T-helper 1 cell treated with Interleukin-12 subunit alpha and Interleukin-12 subunit beta and Interleukin-4 antibody, amounts not matched to agents 30 μg/mL and 1 μg/mL, for 36 hours (primary cell): ENCODE results near the gene STAG2.
"Not testable (repeated sequence)": the region's sequence is repeated elsewhere in the genome, so short reads cannot be mapped to it uniquely, and the experiment has no call there.

Source experiments
- H3K27ac Mint-ChIP-seq: one replicate; pipeline ENCODE4 v1.8.0; 2021; ENCODE audit warnings: mild to moderate bottlenecking, mixed read lengths
- H3K27me3 Mint-ChIP-seq: one replicate; pipeline ENCODE4 v1.8.0; 2021; ENCODE audit warnings: low read depth, mixed read lengths
- H3K36me3 Mint-ChIP-seq: one replicate; pipeline ENCODE4 v1.8.0; 2021; ENCODE audit warnings: low read depth, mixed read lengths
- H3K4me1 Mint-ChIP-seq: one replicate; pipeline ENCODE4 v1.8.0; 2021; ENCODE audit warnings: low read depth, mixed read lengths
- H3K4me3 Mint-ChIP-seq: one replicate; pipeline ENCODE4 v1.8.0; 2021; ENCODE audit warnings: mild to moderate bottlenecking, moderate library complexity, mixed read lengths
- H3K9me3 Mint-ChIP-seq: one replicate; pipeline ENCODE4 v1.8.0; 2021; ENCODE audit warnings: mixed read lengths

Gene STAG2

GRCh38 chrX:123961268-123962005 is at the start of gene STAG2:
TSS of gene STAG2 (plus strand) at chrX:123961706. CDS start at chrX:124022628, 60,922 bp downstream.
- H3K27ac Mint-ChIP-seq: peak within 1 kb of the TSS; percentile 100
- no peaks in the 10 kb centered on the region for H3K27me3 Mint-ChIP-seq
- peaks cover 24% of the 10 kb centered on the region for H3K4me1 Mint-ChIP-seq
- peak within 1 kb of the TSS; percentile 98 for H3K4me3 Mint-ChIP-seq
- H3K9me3 Mint-ChIP-seq: no peaks in the 10 kb centered on the region
- H3K36me3 Mint-ChIP-seq: peaks cover 20% of the 10 kb centered on the region

- H3K27ac Mint-ChIP-seq: no peak overlapping the region
- no peaks in the 10 kb centered on the region for H3K36me3 Mint-ChIP-seq
- H3K4me1 Mint-ChIP-seq: no peaks in the 10 kb centered on the region
- H3K4me3 Mint-ChIP-seq: no peak overlapping the region
- no peaks in the 10 kb centered on the region for H3K9me3 Mint-ChIP-seq
- no peaks in the 10 kb centered on the region for H3K27me3 Mint-ChIP-seq
These were observed 44.4 kb upstream of the STAG2 start for GRCh38 chrX:123917069-123917468.

- Mint-ChIP-seq H3K4me3 (no peak overlapping the region), H3K4me1 (no peaks in the 10 kb centered on the region), H3K27ac (no peak overlapping the region), H3K9me3 (no peaks in the 10 kb centered on the region), H3K36me3 (no peaks in the 10 kb centered on the region), H3K27me3 (no peaks in the 10 kb centered on the region)
These were observed 43.3 kb upstream of the STAG2 start for GRCh38 chrX:123918106-123918721.

GRCh38 chrX:123920105-123920785 is 41.3 kb upstream of the STAG2 start:
- Mint-ChIP-seq H3K27me3 (no peaks in the 10 kb centered on the region), H3K4me1 (no peaks in the 10 kb centered on the region), H3K27ac (no peak overlapping the region), H3K9me3 (no peaks in the 10 kb centered on the region), H3K4me3 (no peak overlapping the region), H3K36me3 (no peaks in the 10 kb centered on the region)

- H3K27me3 Mint-ChIP-seq: no peaks in the 10 kb centered on the region
- no peaks in the 10 kb centered on the region for H3K36me3 Mint-ChIP-seq
- H3K4me3 Mint-ChIP-seq: no peak overlapping the region
- no peaks in the 10 kb centered on the region for H3K4me1 Mint-ChIP-seq
- no peaks in the 10 kb centered on the region for H3K9me3 Mint-ChIP-seq
- no peak overlapping the region for H3K27ac Mint-ChIP-seq
These were observed 38.3 kb upstream of the STAG2 start for GRCh38 chrX:123923211-123923610.

- Mint-ChIP-seq H3K9me3 (no peaks in the 10 kb centered on the region), H3K27ac (no peak overlapping the region), H3K27me3 (no peaks in the 10 kb centered on the region), H3K36me3 (no peaks in the 10 kb centered on the region), H3K4me1 (no peaks in the 10 kb centered on the region), H3K4me3 (no peak overlapping the region)
These were observed 37.3 kb upstream of the STAG2 start for GRCh38 chrX:123924186-123924585.

GRCh38 chrX:123927845-123928244 is 33.7 kb upstream of the STAG2 start:
- no peak overlapping the region for H3K27ac Mint-ChIP-seq
- H3K4me1 Mint-ChIP-seq: no peaks in the 10 kb centered on the region
- no peaks in the 10 kb centered on the region for H3K27me3 Mint-ChIP-seq
- H3K9me3 Mint-ChIP-seq: no peaks in the 10 kb centered on the region
- H3K4me3 Mint-ChIP-seq: no peak overlapping the region
- peaks cover 1% of the 10 kb centered on the region for H3K36me3 Mint-ChIP-seq

- not testable (repeated sequence) for H3K36me3 Mint-ChIP-seq, H3K9me3 Mint-ChIP-seq, H3K27ac Mint-ChIP-seq, H3K4me1 Mint-ChIP-seq, H3K27me3 Mint-ChIP-seq, H3K4me3 Mint-ChIP-seq
These were observed 29.5 kb upstream of the STAG2 start for GRCh38 chrX:123932055-123932454.

- no peaks in the 10 kb centered on the region for H3K9me3 Mint-ChIP-seq
- no peaks in the 10 kb centered on the region for H3K36me3 Mint-ChIP-seq
- H3K27me3 Mint-ChIP-seq: no peaks in the 10 kb centered on the region
- no peak overlapping the region for H3K27ac Mint-ChIP-seq
- H3K4me3 Mint-ChIP-seq: no peak overlapping the region
- H3K4me1 Mint-ChIP-seq: no peaks in the 10 kb centered on the region
These were observed 18.4 kb upstream of the STAG2 start for GRCh38 chrX:123943074-123943473.

GRCh38 chrX:123943488-123943887 is 18.0 kb upstream of the STAG2 start:
- Mint-ChIP-seq H3K27me3 (no peaks in the 10 kb centered on the region), H3K36me3 (no peaks in the 10 kb centered on the region), H3K4me1 (no peaks in the 10 kb centered on the region), H3K9me3 (no peaks in the 10 kb centered on the region), H3K4me3 (no peak overlapping the region), H3K27ac (no peak overlapping the region)

- no peaks in the 10 kb centered on the region for H3K4me1 Mint-ChIP-seq
- no peak overlapping the region for H3K27ac Mint-ChIP-seq
- H3K36me3 Mint-ChIP-seq: no peaks in the 10 kb centered on the region
- no peaks in the 10 kb centered on the region for H3K27me3 Mint-ChIP-seq
- no peak overlapping the region for H3K4me3 Mint-ChIP-seq
- no peaks in the 10 kb centered on the region for H3K9me3 Mint-ChIP-seq
These were observed 11.7 kb upstream of the STAG2 start for GRCh38 chrX:123949846-123950245.

- Mint-ChIP-seq H3K36me3 (peaks cover 18% of the 10 kb centered on the region), H3K9me3 (no peaks in the 10 kb centered on the region), H3K4me1 (peaks cover 16% of the 10 kb centered on the region), H3K27me3 (no peaks in the 10 kb centered on the region), H3K27ac (peak overlapping the region; percentile 99), H3K4me3 (peak overlapping the region; percentile 98)
These were observed 2.0 kb upstream of the STAG2 start for GRCh38 chrX:123959281-123960063.

- Mint-ChIP-seq H3K9me3 (no peaks in the 10 kb centered on the region), H3K4me1 (peaks cover 23% of the 10 kb centered on the region), H3K4me3 (peak overlapping the region; percentile 98), H3K27me3 (no peaks in the 10 kb centered on the region), H3K36me3 (peaks cover 19% of the 10 kb centered on the region), H3K27ac (peak overlapping the region; percentile 99)
These were observed 594 bp upstream of the STAG2 start for GRCh38 chrX:123960956-123961267.

GRCh38 chrX:123962006-123962467 is 531 bp downstream of the STAG2 start:
- Mint-ChIP-seq H3K27me3 (no peaks in the 10 kb centered on the region), H3K4me1 (peaks cover 27% of the 10 kb centered on the region), H3K4me3 (peak overlapping the region; percentile 98), H3K27ac (peak overlapping the region; percentile 100), H3K36me3 (peaks cover 20% of the 10 kb centered on the region), H3K9me3 (no peaks in the 10 kb centered on the region)
